Right ventricle myocardium superior (tissue), 1 donor: Measurements from ENCODE around the gene AP2A2. TPM values are rescaled to one million over a fixed set of nuclear protein-coding genes. Genes with fewer than 3 reads are reported as not detected.
A peak's percentile ranks its signal among the peaks of the same experiment; 100 is the strongest.
"Not testable (repeated sequence)": the region's sequence is repeated elsewhere in the genome, so short reads cannot be mapped to it uniquely, and the experiment has no call there.

Experiments used
- ATAC-seq: fragments of 200-7000 bp; cut with Tn5 transposase; one replicate; pipeline ENCODE4 v1.9.1; 2020; ENCODE audit warnings: mild to moderate bottlenecking; ENCODE audit not compliant: poor library complexity
- DNase-seq: peaks from one replicate; pipeline ENCODE4 v3.0.0-alpha.2; 2020
- intact Hi-C: fragments of 100-400 bp; cut with DNase I; formaldehyde crosslinking; loops from one replicate; pipeline ENCODE4 v1.11.2; 2022
- total RNA-seq: library from RNA; stranded (reverse); fragmentation: NEBNext Ultra II Directional; extraction: Animal tissue kit (Norgen Biotek cat#: 25700); gene quantifications from one replicate; pipeline ENCODE4 v1.2.1, GENCODE V29; 2021
- donor health status: DM: no; HTN: yes; CAD: no; lungs with severe emphysema.

AP2A2 gene
- total RNA-seq, 1 donor from 2014 or later = 53.5 TPM

DNA sequence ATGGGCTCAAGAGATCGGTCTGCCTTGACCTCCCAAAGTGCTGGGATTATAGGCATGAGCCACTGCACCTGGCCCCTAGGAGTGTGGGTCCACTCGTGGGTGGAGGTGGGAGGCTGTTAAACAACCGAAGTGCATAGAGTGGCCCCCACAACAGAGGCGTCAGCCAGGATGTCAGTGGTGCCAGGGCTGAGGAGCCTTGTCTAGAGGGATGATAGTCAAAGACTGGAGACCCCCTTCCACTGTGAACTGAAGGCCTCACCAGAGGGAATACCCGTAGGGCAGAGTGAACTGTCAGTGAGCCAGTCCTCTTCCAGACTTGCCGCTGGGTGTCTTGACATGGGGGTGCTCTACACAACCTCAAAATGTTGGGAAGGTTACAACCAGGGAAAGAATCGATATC lies 38.2 kb downstream of the AP2A2 start:
- no peak for DNase-seq
- no peak for ATAC-seq
- intact Hi-C loops = no loop called here

DNA sequence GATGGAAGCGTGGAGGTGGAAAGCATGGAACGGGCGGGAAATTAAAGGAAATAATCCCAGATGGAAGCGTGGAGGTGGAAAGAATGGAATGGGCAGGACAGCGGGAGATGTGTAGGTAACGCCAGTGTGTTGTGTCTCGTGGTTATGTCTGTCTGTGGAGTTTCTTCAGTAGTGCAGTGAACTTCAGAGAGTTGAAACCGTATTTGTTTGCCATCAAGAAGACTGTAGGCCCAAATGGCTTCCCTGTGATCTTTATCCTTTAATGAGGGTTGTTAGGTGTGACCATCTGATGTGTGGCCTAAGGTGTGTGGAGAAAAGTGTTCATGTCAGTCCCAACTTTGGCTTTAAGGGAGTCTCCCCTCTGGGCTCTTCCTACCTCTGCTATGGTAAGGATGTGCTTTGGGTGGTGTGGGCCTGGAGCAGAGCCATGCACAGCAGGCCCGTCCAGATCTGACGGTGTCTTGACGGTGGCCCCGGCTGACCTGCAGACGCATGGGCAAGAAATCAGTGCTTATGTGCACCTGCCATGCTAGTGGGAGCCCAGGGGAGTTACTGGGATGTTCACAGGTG lies 39.6 kb downstream of the AP2A2 start:
- ATAC-seq (no peak), DNase-seq (no peak)
- intact Hi-C loops = no loop called here

DNA sequence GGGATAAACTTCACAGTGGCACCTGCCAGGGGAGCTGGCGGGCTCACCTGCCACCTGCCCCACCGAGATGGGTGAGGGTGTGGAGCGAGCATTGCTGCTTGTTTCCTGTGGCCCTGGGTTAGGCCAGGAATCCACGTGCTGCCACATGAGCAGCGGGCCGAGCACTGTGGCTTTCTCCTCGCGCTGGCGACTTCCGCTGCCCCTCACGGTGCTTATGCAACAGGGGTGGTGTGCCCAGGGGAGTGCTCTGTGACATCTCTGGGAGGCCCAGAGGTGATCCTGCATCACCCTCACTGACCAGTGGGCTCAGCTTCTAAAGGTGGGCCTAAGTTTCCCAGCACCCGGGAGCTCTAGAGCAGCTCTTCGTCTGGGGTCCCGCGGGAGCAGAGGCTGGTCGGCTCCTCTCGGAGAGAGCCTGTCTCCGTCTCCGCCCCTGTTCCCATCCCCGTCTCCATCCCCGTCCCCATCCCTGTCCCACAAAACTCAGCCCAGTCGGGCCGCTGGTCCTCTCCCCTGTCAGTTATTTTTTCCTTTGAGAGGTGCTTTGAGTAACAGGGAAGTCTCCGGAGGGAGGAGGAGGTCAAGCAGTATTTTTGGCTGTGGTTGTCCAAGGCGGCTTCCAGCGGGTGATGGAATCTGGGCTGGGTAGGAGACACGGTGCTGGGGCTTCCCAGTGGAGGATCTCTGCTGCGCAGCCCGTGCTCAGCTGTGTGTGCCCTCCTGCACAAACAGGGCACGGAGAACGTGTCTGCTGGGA lies 42.5 kb downstream of the AP2A2 start:
- DNase-seq (no peak), ATAC-seq (no peak)
- intact Hi-C loops = no loop called here

DNA sequence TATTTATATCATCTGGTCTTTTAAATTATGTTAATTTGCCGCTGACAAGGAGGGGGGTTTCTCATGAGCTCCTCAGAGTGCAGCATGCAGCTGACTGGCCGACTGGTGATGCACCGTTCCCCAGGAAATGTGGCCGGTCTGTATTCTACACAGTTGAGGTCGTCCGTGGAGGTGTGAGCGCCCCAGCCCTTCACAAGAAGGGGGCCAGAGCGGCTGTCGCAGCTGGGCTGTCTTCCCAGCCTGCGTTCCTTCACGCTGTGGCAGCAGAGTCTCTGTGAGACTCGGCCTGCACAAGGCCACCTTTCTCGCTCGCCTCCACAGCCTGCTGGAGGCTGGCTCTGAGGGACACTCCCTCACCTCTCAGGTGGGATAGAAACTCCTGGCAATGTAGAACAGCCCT lies 43.2 kb downstream of the AP2A2 start:
- DNase-seq (no peak), ATAC-seq (no peak)
- intact Hi-C loops = no loop called here

DNA sequence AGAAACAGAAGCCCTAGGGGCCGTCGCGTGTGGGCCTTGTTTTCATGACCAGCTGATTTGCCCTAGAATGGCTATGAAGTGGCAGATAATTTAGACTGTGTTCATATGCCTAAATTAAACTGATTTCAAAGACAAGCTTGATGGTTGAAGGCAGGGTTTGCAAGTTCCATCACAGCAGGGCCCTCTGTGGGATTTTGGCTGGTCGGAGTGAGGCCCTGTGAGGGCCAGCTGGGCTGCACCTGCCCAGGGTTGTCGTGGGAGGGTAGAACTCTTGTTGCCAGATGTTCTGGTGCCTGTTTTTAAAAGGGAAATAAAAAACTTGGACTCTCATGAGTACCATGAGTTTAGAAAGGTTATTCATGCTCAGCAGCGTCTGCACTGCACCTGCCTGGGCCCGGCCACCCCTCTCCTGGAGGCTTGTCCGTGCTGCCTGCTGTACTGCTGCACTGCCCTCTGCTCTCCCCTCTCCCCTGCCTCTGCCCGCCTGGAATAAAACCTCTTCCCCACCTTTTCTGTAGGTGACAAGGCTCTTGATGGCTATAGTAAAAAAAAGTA lies 44.1 kb downstream of the AP2A2 start:
- no peak for DNase-seq
- ATAC-seq = no peak
- intact Hi-C loops = no loop called here

DNA sequence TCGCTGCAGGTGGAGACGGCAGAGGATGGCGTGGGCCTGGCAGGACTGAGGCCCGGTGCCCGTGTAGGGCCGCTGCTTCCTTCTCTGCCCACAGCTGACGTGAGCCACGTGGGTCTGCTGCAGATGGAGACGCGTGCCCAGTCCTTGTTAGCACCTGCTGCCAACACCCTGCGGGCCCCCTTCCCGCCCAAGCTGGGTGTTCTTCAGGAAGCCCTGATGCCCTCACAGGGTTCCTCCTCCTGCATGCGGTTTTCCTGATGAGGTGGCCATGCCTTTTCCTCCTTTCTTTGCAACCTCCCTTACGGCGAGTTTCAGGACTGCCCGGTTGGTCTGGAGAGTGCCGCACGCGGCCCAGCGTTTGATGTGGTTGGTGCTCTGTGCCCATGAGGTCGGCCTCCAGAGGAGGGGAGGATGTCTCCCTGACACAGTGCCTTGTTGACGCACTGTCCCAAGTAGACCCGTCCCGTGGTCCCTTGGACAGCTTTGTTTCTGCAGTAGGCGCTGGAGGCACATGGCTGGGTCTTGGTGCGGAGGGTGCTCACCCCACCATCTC lies 44.7 kb downstream of the AP2A2 start:
- DNase-seq = no peak
- ATAC-seq = no peak
- intact Hi-C loops = no loop called here

DNA sequence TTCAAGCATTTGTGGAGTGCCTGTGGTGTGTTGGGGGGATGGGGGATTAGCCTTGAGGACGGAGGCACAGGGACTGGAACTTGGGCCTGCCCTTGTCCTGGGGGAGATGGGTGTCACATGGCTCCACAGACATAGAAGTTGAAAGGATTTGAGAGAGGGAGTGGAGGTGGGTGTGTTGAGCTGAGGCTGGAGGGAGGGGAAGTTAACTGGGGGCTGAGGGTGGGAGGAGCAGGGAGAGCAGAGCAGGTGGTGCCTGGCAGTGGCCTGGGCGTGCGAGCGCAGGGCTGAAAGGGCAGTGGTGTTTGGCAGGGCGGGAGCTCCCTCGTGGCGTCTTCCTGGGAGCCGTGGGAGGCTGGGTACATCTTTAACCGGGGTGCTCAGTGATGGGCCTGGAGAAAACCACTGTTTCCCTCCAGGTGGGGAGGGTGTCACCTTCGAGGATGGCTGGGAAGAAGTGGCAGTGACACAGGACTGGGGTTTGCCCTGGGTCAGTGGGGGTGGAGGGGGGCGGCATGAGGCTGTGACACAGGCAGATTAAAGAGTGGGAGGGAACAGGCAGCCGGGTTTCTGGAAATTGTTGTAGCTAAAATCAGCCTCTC lies 45.5 kb downstream of the AP2A2 start:
- intact Hi-C loops = no loop called here
- no peak for DNase-seq
- ATAC-seq = no peak

DNA sequence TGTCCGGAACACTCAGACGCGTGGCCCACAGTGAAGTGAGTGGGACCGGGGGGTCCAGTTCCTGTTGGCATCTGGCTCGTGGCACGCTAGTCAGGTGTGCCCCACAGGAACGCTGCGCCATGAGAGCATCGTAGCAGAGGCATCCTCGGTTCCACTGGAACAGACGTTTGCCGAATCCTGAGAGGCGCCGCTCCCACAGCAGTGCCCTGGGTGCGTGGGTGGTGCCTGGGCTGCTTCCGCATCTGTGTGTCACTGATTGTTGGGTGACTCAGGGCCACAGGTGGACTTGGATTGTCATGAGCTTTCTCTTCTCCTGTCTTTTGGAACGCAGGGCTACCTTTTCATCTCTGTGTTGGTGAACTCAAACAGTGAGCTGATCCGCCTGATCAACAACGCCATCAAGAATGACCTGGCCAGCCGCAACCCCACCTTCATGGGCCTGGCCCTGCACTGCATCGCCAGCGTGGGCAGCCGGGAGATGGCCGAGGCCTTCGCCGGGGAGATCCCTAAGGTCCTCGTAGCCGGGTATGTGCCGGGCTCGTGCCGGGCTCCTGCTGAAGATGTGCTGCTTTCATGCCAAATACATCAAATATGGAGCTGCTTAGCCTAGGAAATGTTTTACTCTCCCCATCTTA lies 46.2 kb downstream of the AP2A2 start:
- intact Hi-C loops = no loop called here
- DNase-seq (no peak), ATAC-seq (no peak)

DNA sequence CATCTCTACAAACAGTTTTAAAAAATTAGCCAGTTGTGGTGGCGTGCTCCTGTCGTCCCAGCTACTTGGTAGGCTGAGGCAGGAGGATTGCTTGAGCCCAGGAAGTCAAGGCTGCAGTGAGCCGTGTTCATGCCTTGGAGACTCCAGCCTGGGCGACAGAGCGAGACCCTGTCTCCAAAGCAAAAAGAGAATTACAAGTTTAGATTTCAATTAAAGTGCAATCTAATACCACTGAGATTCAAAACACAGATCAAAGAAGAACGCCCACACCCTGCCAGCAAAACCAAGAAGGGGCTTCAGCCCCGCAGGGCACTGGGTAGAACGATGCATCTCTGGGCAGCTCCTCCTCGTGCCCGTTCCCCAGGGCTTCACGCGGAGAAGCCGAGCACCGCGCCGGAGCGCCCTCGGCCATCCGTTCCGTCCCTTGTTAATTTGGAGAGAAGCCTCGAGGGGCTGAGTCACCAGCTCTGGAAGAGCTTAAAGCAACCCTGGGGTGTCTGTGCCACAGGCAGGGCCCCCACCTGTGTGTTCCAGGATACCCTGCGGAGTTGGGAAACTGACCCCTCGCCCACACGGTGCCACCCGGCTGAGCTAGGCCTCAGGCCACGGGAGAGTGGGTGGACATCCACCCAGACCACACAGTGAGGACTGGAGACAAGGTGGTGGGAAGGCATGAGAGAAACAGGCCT lies 47.0 kb downstream of the AP2A2 start:
- intact Hi-C loops = no loop called here
- DNase-seq (no peak), ATAC-seq (no peak)

DNA sequence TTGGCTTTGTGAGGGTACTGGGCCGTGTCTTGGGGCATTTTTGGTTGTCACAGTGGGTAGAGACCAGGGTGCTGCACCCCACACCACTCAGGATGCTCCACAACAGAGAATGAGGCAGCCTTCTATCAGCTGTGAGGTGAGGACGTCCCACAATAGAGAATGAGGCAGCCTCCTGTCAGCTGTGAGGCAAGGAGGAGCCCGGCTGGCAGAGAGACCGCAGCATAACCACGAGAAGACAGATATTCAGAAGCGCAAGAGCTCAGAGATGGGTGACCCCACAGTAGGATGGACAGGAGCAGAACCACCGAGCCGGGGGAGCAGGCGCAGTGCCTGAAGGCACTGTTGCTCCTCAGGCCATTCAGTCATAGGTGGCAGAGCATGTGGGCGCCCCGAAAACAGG lies 47.6 kb downstream of the AP2A2 start:
- ATAC-seq = no peak
- no peak for DNase-seq
- intact Hi-C loops = no loop called here

DNA sequence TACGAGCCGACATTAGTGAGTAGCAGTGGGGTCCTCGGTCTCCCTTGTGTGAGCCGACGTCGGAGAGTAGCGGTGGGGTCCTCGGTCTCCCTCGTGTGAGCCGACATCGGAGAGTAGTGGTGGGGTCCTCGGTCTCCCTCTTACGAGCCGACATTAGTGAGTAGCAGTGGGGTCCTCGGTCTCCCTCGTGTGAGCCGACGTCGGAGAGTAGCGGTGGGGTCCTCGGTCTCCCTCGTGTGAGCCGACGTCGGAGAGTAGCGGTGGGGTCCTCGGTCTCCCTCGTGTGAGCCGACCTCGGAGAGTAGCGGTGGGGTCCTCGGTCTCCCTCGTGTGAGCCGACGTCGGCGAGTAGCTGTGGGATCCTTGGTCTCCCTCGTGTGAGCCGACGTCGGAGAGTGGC lies 49.7 kb downstream of the AP2A2 start:
- ATAC-seq, DNase-seq, intact Hi-C loops: not testable (repeated sequence)

DNA sequence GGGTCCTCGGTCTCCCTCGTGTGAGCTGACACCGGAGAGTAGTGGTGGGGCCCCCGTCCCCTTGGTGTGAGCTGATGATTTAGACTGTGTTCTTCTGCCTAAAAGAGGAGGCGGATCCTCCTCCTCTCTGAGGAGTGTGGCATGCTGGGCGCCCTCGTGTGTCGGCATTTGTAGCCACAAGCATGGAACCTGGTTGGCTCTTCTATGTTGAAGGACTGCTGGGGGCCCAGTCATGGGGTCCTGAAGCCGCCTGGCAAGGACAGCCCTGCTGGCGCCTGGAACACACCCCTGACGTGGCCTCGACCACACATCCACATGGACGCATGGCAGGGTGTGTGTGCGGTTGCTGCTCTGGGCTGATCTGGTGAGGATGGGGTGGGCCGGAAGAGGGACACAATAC lies 50.2 kb downstream of the AP2A2 start:
- intact Hi-C loops = no loop called here
- ATAC-seq = no peak
- no peak for DNase-seq

DNA sequence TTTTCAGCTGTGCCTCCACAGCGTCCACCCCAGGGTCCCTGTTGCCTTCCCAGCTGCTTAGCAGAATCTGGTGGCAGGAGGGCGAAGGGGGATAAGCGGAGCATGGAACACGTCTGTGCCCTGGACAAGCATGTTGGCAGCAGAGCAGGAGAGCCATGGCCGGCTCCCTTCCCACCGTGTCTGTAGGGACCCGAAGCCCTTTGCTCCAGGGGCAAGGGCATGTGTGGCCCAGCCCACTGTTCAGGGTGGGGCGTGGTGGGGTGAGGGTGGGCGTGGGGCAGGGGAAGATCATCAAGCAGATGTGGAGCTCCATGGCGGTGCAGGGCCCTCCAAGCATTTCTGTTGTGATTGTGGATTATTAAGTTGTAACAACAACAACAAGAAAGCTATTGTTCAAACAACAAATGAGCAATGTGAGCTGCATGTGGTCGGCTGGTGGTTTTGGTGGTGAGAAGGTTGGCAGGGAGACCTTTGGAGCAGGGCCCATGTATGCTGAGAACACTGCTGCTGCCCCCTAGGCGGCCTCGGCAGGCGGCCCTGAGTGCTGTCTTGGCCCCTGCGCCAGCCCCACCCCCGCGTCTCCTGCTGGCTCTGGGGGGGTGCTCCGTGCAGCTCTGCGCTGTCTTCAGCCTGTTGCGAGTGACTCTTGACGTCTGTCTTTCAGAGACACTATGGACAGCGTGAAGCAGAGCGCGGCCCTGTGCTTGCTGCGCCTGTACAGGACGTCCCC lies 50.9 kb downstream of the AP2A2 start:
- ATAC-seq (no peak), DNase-seq (no peak)
- intact Hi-C loops = no loop called here

DNA sequence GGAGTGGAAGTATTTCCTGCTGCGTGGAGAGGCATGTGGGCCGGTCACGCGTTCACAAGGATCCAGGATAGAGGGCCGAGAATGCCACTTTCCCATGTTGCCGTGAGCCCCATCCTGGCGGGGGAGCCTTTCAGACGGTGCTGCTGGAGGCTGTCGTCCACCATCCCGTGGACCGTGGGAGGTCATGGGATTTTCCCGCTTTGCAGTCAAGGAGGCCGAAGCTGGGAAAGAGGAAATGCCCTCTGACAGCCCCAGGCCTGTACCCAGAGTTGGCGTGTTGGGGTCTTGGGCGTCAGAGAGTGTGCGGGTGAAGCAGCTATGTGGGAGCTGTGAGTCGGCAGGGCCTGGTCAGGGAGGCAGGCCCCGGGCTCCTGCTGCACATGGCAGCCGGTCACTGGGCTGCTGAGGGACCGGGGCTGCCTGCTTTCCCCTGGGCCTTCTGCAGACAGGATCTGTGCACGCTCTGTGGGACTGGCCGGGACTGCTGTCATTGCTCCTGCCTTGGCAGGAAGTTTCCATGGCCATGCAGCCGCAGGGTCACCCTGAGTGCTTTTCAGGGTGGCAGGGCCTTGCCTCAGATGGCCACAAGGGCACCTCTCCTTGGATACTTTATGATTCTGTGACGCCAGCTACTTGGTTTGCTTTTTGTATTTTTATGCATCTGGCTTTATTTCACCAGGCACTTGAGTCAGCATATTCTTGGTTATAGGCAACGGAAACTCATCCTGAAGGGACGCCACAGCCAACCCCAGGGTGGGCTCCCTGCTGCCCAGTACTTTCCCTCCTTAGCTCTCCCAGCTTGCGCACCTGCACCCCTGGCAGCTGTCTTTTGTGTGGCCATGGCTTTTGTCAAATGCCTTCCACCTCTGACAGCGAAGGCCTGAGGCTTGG lies 52.4 kb downstream of the AP2A2 start:
- DNase-seq (no peak), ATAC-seq (peak; percentile 56)
- intact Hi-C loops = no loop called here

DNA sequence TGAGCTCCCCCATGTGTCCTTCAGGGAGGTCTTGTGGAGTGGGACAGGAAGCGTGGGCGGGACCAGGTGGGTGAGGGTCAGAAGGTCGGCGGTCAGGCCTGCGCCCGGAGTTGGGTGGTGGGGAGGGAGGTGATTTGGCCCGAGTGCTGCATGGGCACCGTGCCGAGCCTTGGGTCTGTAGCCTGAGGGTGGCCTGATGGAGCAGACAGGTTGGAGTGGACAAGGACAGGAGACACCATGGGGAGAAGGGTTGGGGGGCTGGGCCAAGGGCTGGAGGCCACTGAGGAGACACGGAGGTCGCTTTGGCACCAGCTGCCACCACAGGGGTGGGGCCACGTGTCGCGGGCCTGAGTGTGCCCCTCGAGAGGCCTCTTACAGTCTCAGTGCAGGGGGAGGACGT lies 53.1 kb downstream of the AP2A2 start:
- intact Hi-C loops = no loop called here
- DNase-seq (no peak), ATAC-seq (peak; percentile 18)

DNA sequence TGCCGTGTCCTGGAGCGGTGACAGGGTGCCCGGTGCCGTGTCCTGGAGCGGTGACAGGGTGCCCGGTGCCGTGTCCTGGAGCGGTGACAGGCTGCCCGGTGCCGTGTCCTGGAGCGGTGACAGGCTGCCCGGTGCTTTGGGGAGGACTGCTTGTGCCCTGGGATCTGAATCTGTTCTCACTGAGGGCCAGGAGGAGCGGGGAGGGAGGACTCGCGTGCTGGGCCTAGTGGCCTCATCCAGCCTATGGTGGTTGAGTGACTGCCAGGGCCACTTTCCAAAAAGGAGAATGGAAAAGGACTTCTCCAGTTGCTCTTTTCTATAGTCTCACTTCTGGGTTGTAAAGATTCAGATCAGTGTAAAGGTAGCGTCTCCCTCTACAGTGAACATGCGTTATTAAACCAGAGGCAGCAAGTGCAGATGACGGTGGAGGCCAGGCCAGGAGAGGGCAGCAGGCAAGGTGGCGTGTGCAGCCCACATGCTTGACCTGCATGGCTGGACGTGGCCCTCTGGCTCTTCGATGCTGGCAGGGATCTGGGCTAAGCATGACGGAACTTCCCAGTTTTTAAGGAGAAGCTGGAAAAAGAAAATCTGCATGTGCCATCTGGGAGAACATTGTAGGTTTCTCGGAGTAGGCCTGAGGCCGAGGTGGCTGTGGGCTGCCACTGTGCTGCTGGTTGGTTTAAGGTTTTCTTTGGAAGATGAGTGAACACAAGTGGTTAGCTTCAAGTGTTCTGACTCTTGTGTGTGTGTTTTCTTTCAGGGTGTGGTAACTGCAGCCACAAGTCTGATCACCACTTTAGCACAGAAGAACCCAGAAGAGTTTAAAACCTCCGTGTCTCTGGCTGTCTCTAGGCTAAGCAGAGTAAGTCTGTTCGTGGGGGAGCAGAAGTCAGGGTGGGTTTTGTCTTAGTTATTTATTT lies 55.0 kb downstream of the AP2A2 start:
- DNase-seq = no peak
- intact Hi-C loops = no loop called here
- peak; percentile 44 for ATAC-seq
